ENCODE results near the gene BOC. TPM values are rescaled to one million over a fixed set of nuclear protein-coding genes. Genes with fewer than 3 reads are reported as not detected.

The BOC gene
- total RNA-seq, 1 experiment from 2014 or later: 3.5 TPM

DNA sequence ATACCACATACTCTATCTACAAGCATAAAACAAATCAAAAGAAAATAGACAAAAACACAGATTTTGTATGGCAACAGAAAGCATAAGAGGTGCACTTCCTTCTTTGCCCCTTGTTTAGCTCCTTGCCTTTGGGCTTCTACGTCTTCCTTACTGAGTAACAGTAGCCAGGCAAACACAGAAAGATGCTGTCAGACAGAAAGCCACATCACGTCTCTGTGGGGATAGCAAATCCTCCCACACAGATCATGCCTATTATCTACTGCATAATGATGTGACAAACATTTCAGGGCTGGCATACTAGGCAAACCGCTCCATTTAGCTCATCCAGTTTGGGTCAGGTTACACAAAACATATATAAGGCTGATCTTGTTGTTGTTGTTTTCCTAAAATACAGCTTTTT lies 92.7 kb downstream of the BOC start:
- Histone ChIP-seq H3K56ac (ENCODE audit: insufficient read length, low read depth, low read length) (no peak overlapping the region), H3K9ac (ENCODE audit: extremely low read depth, insufficient read length, low read length) (no peak overlapping the region), H3K23ac (ENCODE audit: insufficient read length, low read depth, low read length) (no peak overlapping the region), H3T11ph (ENCODE audit: low read length) (no peak overlapping the region), H2AK5ac (ENCODE audit: insufficient read length, low read length) (no peak overlapping the region), H3K79me1 (ENCODE audit: insufficient read depth, low read depth, low read length, poor library complexity, severe bottlenecking) (no peaks in the 10 kb centered on the region), H4K91ac (ENCODE audit: insufficient read length, low read depth, low read length) (no peak overlapping the region), H3K4me1 (ENCODE audit: insufficient read depth, low read length) (no peaks in the 10 kb centered on the region), H2AFZ (ENCODE audit: low read length) (no peak overlapping the region), H3K79me2 (ENCODE audit: insufficient read depth, low read length) (no peaks in the 10 kb centered on the region), H3K23me2 (ENCODE audit: insufficient read length, low read depth, low read length, poor library complexity, severe bottlenecking) (no peaks in the 10 kb centered on the region), H3K4ac (ENCODE audit: low read depth, low read length) (no peak overlapping the region), H2BK5ac (ENCODE audit: insufficient read length, low read length) (no peak overlapping the region), H4K8ac (replicated peaks; ENCODE audit: insufficient read length, low read depth, low read length) (no peak overlapping the region), H2BK15ac (ENCODE audit: low read depth, low read length) (no peak overlapping the region), H2BK20ac (ENCODE audit: low read depth, low read length, poor library complexity, severe bottlenecking) (no peak overlapping the region), H2BK120ac (ENCODE audit: low read depth, low read length, poor library complexity, severe bottlenecking) (no peak overlapping the region), H3K9me3 (ENCODE audit: control insufficient read depth, low read depth, low read length) (no peaks in the 10 kb centered on the region), H3K27ac (ENCODE audit: insufficient read length, low read depth, low read length) (no peak overlapping the region), H3K14ac (ENCODE audit: insufficient read depth, low read length) (no peak overlapping the region), H3K27me3 (ENCODE audit: insufficient read depth, low read length) (no peaks in the 10 kb centered on the region), H3K18ac (ENCODE audit: insufficient read length, low read depth, low read length) (no peak overlapping the region), H2BK12ac (ENCODE audit: insufficient read length, low read depth, low read length) (no peak overlapping the region), H3K4me2 (ENCODE audit: insufficient read depth, insufficient read length, low read length) (no peak overlapping the region), H4K20me1 (ENCODE audit: control insufficient read depth, insufficient read depth, insufficient read length) (no peaks in the 10 kb centered on the region), H4K5ac (ENCODE audit: insufficient read length, low read depth, low read length) (no peak overlapping the region)
- Mint-ChIP-seq H3K27ac (no peak overlapping the region), H3K4me1 (peaks cover 0 to 5% of the 10 kb centered on the region in 2 experiments; a peak in 3 of 4 replicates), H3K4me3 (no peak overlapping the region), H3K27me3 (ENCODE audit: low read depth) (no peaks in the 10 kb centered on the region), H3K9me3 (no peaks in the 10 kb centered on the region), H3K36me3 (ENCODE audit: insufficient read depth in 1 of 3, low read depth in 3 of 3) (no peaks in the 10 kb centered on the region)
- no peak for DNase-seq
- TF ChIP-seq, protein P1, sequence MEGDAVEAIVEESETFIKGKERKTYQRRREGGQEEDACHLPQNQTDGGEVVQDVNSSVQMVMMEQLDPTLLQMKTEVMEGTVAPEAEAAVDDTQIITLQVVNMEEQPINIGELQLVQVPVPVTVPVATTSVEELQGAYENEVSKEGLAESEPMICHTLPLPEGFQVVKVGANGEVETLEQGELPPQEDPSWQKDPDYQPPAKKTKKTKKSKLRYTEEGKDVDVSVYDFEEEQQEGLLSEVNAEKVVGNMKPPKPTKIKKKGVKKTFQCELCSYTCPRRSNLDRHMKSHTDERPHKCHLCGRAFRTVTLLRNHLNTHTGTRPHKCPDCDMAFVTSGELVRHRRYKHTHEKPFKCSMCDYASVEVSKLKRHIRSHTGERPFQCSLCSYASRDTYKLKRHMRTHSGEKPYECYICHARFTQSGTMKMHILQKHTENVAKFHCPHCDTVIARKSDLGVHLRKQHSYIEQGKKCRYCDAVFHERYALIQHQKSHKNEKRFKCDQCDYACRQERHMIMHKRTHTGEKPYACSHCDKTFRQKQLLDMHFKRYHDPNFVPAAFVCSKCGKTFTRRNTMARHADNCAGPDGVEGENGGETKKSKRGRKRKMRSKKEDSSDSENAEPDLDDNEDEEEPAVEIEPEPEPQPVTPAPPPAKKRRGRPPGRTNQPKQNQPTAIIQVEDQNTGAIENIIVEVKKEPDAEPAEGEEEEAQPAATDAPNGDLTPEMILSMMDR (conservative IDR thresholded peaks at IDR 0.05): no peak
- no CpG with 5 or more reads among the region's 3 CpGs for WGBS (ENCODE audit: extremely low coverage, insufficient read length, low lambda C conversion rate)
